HG03060 (cell line): Measurements from ENCODE around the gene REM1.
"Not testable (repeated sequence)": the region's sequence is repeated elsewhere in the genome, so short reads cannot be mapped to it uniquely, and the experiment has no call there.

Experiments used
- ATAC-seq: cut with Tn5 transposase; IDR thresholded peaks from one replicate; pipeline ENCODE4 v1.9.1; 2021; ENCODE audit warnings: low read depth, moderate number of reproducible peaks; ENCODE audit not compliant: unreplicated experiment

Gene REM1

GRCh38 chr20:31517373-31517772 lies 42.3 kb downstream of the REM1 start:
- ATAC-seq: no peak

GRCh38 chr20:31521267-31521666 lies 46.2 kb downstream of the REM1 start:
- ATAC-seq: not testable (repeated sequence)

GRCh38 chr20:31522731-31523130 lies 47.6 kb downstream of the REM1 start:
- ATAC-seq: no peak

- no peak for ATAC-seq
Measured at GRCh38 chr20:31523361-31524283, 48.5 kb downstream of the REM1 start.

- no peak for ATAC-seq
Measured at GRCh38 chr20:31527266-31527665, 52.2 kb downstream of the REM1 start.
